HG03280 (cell line): ENCODE results near the gene EXD2.
"Not testable (repeated sequence)": the region's sequence is repeated elsewhere in the genome, so short reads cannot be mapped to it uniquely, and the experiment has no call there.

Experiments used
- ATAC-seq: cut with Tn5 transposase; IDR thresholded peaks from one replicate; pipeline ENCODE4 v1.9.1; 2021; ENCODE audit warnings: mild to moderate bottlenecking, moderate library complexity; ENCODE audit not compliant: unreplicated experiment

Gene EXD2

DNA sequence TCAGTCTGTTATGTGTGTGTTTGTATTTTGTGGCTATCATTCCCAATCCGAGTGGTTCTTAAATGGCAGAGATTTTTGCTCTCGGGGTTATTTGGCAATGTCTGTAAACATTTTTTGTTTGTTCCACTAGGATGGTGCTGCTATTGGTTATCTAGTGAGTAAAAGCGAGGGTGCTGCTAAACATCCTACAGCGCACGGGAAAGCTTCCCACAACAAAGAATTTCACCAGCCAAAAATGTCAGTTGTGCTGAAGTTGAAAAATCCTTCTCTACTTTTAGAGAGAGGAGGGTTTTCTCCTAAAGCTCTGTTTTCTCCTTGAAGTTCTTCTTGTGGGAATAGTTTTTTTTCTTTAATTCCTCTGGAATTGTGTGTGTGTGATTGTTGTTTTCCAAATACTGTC is 2.4 kb downstream of the EXD2 start:
- ATAC-seq: no peak

DNA sequence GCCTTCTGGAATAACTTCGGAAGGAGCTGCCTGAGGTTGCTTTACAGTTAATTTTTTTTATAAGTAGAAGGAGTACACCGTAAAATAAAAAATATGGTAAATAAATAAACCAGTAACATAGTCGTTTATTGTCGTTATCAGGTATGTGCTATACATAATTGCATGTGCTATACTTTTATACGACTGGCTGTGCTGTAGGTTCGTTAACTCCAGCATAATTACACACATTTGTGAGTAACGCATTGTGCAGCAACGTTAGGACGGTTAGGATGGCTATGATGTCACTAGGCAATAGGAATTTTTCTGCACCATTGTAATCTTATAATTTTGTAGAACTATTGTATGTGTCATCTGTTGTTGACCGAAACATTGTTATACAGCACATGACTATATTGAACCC is 8.5 kb downstream of the EXD2 start:
- ATAC-seq: no peak

GRCh38 chr14:69204753-69205152 is 13.5 kb downstream of the EXD2 start:
- ATAC-seq: no peak

- no peak for ATAC-seq
Measured at GRCh38 chr14:69207435-69208041, 16.2 kb downstream of the EXD2 start.

DNA sequence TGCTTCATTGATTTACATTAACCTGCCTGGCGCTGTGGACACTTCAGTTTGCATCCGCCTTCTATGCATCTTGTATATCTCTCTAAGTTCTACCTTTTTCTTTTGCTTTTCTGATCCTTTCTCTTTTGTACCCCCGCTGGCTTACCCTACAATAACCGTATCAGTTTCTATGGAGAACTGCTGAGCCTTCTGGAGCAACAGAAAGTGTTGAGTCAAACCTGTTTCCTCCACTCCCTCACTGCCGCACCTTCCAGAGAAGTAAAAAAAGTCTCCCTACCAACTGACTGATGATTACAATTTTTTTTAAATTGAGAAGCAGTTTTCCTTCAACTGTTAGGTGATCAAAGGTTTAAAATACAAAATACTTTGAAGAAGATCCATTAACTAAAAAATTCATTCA is 17.4 kb downstream of the EXD2 start:
- no peak for ATAC-seq

GRCh38 chr14:69214393-69214792 is 23.1 kb downstream of the EXD2 start:
- ATAC-seq: no peak

DNA sequence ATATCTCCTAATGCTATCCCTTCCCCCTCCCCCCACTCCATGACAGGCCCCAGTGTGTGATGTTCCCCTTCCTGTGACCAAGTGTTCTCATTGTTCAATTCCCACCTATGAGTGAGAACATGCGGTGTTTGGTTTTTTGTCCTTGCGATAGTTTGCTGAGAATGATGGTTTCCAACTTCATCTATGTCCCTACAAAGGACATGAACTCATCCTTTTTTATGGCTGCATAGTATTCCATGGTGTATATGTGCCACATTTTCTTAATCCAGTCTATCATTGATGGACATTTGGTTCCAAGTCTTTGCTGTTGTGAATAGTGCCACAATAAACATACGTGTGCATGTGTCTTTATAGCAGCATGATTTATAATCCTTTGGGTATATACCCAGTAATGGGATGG is 26.4 kb downstream of the EXD2 start:
- ATAC-seq: not testable (repeated sequence)

GRCh38 chr14:69224946-69225345 is 33.6 kb downstream of the EXD2 start:
- ATAC-seq: no peak

DNA sequence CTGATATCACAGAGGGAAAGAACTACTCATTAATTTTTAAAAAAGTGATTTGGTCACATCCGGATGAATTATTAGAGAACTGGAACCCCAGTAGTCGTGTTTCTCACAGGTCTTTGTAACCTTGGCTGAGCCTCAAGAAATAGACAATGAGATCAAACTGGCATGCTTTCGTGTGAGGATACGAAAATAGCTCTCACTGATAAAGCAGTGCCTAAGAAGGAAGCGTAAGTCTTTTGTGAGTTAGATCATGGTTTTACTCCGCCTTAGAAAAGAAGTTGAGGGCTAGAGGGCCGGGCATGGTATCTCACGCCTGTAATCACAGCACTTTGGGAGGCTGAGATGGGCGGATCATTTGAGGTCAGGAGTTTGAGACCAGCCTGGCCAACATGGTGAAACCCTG is 34.9 kb downstream of the EXD2 start:
- no peak for ATAC-seq

DNA sequence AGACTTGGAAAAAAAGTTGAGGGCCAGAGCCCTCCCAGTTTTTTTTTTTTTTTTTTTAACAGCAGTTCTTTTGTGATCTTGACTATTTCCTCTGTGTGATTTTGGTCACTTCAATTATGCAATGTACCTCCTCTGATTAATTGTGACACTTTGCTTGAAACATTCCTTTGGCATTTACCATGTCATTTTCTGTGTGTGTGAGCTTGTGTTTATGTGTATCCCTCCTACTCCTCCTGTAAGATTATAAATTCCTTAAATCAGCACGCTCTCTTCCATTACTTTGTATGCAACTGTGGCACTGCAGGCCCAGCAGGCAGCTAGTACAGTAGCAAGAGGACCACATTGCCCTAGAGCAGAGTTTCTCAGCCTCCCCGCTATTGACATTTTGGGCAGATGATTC is 35.4 kb downstream of the EXD2 start:
- ATAC-seq: no peak

DNA sequence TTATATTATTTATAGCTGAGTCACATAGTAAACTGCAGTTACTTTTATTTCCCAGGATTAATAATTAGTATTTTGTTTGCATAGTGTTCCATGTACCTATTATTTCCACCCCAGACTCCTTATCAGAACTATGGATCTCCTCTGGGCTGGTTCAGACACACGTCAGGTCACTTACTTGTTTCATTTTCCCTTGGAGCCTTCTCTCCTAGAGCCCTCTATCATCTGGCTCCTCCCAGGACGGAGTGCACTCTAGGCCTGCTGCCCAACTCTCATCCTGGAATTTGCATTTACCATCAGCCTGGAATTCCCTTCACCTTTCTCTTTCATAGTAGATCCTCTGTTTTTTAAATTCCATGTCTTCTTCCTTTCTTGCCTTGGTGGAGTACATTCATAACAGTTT is 40.2 kb downstream of the EXD2 start:
- no peak for ATAC-seq

- ATAC-seq: no peak
Measured at GRCh38 chr14:69232388-69232787, 41.1 kb downstream of the EXD2 start.

DNA sequence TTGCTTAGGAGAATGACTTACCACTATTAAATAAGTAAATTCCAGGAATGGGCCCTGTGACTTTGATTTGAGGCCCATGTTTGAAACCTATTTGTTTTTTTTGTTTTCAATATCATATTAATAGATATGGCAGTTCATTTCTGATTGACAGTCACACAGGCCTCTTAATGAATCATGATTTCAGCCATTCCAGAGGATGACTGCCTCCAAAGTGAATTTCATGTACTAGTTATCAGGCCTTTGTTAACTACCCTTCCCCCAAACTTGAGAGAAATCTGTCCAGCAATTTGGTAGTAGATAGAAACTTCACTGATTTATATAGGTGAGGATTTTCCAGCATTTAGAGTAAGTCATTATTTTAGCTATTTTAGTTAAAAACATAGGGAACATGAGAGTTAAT is 42.8 kb downstream of the EXD2 start:
- no peak for ATAC-seq

DNA sequence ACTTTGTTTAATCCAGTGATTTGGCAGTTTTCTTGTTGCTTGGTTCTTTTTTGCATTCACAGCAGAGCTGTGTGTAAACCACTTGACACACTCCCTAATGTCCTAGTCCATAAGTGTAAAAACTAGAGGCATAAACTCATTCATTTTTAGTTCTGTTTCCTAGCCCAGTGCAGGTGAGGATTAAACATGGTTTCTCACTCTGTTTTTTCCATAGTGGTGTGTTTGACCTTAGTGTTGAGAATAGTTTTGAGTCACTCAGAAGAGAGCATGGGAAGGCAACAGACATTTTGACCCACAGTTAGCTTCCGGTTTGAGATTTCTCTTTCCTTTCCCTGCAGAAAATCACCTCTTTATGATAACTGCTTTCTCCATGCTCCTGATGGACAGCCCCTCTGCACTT is 44.4 kb downstream of the EXD2 start:
- ATAC-seq: no peak

- no peak for ATAC-seq
Measured at GRCh38 chr14:69237142-69237541, 45.8 kb downstream of the EXD2 start.

DNA sequence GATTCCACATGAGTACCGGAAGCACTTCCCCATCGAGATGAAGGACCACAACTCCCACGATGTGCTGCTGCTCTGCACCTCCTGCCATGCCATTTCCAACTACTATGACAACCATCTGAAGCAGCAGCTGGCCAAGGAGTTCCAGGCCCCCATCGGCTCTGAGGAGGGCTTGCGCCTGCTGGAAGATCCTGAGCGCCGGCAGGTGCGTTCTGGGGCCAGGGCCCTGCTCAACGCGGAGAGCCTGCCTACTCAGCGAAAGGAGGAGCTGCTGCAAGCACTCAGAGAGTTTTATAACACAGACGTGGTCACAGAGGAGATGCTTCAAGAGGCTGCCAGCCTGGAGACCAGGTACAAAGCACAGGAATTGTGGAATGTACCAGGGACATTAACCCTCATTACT is 46.3 kb downstream of the EXD2 start:
- ATAC-seq: no peak

DNA sequence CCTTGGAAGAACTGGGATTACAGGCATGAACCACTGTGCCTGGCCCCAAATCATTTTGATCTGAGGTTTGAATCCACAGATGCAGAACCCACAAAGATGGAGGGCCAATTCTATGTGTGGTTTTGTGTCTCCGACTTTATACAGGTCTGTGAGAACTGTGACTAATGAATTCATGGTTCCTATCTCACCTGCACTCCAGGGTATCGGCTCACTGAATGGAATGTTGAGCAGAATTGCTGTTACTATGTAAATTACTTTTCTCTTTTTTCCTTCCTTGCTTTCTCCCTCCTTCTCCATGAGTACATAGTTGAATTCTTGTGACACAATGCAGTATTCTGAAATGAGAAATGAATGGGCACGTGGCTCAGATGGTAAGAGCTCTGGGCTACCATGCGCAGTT is 47.6 kb downstream of the EXD2 start:
- ATAC-seq: no peak

GRCh38 chr14:69240527-69241173 is 49.4 kb downstream of the EXD2 start:
- no peak for ATAC-seq

DNA sequence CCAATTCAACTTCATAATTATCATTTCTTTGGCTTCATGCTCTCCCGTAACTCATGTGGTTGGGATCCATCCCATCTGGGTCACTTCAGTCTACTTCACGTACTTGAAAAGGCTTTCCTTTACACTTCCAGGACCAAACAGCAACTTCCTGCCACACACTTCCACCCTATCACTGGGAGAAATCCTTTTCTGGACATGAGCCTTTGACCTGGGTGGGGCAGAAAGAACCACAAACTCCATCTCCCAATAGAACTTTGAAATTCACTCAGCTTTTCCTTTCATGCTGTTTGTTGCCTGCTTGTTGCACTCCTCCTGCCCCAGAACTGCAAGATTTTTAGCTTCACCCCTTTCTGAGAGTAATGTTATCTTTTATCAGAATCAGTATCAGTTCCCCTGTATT is 50.3 kb downstream of the EXD2 start:
- no peak for ATAC-seq

DNA sequence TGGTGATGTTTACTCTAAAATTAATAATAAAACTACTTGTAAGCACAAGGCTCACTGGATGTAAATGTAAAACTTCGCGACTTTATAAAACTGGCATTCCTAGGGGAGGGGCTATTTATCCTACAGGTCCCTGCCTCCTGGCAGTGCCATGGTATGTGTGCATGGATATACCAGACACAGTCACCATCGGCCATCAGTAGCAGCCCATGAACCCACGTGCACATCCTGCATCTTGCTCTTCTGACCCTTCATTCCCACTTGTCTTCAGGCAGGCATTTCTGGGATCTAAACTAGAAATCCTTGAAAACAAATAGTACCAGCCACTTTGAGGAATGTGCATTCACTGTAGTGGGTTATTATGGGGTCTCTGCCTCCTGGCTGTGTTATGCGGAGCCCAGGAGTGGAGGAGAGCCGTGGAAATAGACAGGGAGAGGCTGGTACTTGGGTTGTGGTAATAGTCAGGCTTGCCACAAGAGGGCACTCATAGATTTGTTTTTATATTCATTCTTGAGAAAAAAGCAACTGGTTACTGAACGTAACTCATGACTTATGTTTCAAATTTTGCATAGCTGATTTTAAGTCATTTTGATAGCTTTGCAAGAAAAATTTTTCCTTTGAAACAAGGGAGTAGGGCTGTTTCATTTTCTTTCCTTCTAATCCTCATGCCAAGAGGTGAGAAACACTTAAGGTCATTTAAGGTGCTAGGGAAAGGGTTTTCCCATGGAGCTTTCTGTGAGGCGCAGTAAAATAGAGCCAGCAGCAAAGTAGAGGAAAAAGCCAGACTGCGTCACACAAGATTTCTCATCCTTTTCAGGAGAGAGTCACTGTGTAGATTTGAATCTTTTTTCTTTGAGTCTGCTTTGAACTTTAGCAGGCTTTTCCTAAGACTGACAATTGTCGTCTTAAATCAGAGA is 51.3 kb downstream of the EXD2 start:
- ATAC-seq: no peak

DNA sequence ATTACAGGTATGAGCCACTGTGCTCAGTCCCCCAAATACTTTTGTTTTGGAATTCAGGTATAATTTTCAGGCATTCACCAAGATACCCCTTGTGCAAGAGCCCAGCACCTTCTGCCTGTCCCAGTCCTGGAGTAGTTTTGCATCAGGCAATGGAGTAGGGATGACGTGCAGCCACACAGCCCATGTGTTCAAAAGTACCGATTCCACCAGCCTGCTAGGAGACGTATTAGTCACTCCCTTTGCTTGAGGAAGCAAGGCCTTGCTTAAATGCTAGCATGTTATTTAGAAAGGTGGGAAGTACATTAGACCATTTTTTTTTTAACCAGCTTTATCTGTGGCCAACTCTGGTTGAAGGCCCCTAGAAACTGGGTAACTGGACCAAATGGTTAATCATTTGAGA is 53.6 kb downstream of the EXD2 start:
- ATAC-seq: no peak

DNA sequence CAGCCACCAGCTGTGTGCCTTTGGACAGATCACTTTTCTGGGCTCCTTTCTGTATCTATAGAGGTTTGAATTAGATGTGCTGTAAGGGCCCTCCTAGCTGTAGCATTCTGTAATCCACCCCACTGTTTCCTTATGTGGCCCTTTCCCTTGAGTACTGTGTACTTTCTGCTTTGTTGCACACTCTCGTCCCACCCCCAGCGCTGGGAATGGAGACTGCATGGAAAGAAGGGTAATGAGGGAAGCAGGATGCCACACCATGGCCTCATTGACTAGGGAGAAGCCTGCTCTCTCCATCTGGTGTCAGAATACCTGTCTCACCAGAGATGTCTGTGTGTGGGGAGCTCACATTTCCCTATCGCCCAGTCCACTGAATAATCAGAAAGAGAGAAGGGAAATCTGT is 55.0 kb downstream of the EXD2 start:
- no peak for ATAC-seq
